GM21423 (cell line): ENCODE results near the gene WDR45.
A peak's percentile ranks its signal among the peaks of the same experiment; 100 is the strongest.

ENCODE experiments used
- ATAC-seq: cut with Tn5 transposase; IDR thresholded peaks from one replicate; pipeline ENCODE4 v1.9.1; 2021; ENCODE audit warnings: mild to moderate bottlenecking, moderate library complexity; ENCODE audit not compliant: unreplicated experiment

WDR45 gene

GRCh38 chrX:49075347-49075746, 4.3 kb downstream of the WDR45 start:
- no peak for ATAC-seq

DNA sequence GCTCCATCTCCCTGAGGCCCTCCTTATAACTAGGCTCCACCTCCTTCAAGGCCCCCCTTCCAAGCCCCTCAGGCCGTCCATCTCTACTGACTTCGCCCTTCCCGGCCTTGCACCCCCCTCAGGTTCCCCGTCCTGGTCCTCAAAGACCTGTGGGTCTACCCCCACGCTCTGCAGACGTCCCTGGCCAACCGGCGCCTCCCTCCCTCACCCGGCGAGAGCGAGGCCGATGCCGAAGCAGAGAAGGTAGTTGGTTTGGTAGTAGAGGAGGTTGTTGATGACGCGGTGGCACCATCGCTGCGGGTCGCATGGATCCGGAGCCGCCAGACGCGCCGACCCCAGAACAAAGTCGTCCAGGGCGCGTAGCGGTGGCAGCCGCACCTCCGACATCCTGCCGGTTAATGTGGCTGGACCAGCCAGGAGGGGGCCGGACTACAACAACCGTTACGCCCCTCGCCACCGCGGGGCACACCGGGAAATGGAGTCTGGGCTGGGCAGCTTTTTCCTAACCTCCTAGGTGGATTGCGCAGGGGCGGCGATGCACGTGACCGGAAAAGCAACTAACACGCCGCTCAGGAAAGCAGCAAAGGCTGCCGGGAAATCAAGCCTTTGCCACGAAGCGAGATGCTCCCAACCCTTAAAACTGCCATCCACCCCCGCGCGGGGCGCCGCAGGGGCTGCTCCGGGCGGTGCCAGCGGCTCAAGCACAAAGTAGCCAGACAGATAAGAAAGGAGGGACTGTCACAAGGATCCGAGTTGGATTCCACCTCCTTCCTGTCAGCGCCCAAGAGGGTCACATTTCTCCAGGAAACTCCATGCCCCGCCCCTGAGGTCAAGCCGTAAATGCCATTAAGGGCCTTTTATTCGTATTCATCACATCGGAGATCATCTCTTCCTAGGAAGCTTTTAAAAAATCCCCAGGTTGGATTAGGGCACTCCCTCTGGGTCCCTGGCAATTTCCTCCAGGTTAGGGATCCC, 5.8 kb downstream of the WDR45 start, which contains the start of gene PRAF2:
TSS of gene PRAF2 (minus strand) at position 402 of the 975 bp plus-strand sequence. CDS start at position 387, 15 bp downstream.
- peak; percentile 97 for ATAC-seq

DNA sequence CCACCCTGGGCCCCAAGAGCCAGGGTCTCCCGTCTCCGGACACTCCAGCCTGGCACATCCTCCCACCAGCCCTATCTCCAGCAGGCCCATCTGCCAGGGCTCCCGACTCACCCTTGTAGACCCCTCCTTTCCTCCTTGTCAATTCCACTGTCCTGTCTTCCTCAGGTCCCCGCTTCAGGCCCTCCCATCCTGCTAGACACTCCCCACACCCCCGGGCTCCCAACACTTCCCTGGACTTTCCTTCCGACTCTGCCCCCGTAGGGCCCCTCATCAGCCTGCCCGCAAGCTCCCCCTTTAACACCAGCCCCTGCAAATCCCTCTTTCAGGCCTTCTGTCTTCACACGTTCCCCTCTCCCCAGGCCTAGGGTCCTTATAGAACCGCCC, 7.0 kb downstream of the WDR45 start:
- no peak for ATAC-seq

DNA sequence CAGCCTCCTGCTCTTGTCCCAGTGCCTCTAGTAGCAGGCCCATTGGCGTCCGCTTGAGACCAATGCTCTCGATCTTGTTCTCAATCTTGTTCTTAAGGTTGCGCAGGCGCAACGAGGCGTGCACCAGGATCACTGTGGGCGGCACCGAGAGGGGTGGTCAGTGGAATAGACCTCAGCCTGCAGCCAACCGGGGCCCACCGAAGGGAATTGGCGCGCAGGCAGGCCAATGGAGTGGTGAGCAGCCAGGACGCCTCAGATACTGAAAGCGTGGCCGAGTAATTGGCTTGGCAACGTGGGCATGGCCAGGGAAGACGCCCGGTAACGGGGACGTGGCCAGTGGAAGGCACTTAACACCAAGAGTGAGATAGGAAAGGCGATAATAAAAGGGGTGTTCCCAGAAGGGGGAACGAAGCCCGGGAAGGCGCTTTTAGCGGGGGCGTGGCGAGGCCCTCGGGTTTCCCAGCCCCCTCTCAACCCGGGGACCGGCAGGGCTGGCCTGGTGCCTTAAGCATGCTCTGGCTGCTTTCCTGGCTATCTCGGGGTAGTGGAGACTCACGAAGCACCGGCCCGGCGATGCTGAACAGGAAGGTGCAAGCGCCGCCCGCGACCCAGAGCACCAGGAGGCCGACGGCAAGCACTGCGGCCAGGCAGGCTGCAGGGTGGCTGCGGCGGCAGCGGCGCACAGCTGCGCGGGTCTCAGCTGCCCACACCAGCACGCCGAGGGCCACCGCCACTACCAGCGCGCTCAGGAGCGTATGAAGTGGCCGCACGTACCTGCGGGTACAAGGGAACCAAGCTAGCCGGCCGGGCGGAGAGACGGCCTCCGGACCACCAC, 7.6 kb downstream of the WDR45 start:
- ATAC-seq: no peak

DNA sequence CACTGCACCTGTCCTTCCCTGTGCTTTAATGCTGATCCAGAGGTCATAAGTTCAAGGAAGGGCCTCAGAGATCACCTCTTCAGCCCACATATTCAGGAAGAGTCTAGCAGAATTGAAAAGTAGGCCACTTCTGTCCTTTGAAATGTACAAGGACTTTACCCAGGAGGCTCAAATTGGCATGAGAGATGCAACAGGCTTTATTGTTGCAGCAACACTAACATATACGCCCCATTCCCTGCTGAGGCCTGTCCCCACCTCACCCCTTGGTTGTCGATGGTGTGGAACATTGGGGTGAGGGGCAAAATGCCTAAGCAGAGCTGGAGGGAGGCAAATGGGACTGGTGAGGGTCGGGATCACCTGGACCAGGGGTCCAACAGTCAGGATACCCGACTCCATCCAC, 8.7 kb downstream of the WDR45 start:
- no peak for ATAC-seq

DNA sequence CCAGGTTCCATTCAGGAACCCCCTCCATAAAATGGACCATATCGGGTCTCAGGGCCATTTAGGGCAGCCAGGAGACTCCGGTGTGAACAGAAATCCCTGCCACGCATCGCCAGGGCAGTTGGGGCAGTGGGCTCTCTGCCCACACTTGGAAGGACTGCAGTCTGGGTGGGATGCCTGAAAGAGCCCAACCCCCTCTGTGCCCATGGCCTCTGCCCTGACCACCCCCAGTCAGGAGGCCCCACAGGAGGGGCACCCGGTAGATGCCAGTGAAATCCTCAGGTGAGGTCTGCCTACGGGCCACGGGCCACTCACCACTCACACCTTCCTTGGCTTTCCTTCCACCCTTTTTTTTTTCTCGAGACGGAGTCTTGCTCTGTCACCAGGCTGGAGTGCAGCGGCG, 10.6 kb downstream of the WDR45 start:
- no peak for ATAC-seq

- no peak for ATAC-seq
These were observed 12.2 kb downstream of the WDR45 start for GRCh38 chrX:49067285-49068120.

GRCh38 chrX:49066690-49067089, 13.0 kb downstream of the WDR45 start:
- no peak for ATAC-seq

DNA sequence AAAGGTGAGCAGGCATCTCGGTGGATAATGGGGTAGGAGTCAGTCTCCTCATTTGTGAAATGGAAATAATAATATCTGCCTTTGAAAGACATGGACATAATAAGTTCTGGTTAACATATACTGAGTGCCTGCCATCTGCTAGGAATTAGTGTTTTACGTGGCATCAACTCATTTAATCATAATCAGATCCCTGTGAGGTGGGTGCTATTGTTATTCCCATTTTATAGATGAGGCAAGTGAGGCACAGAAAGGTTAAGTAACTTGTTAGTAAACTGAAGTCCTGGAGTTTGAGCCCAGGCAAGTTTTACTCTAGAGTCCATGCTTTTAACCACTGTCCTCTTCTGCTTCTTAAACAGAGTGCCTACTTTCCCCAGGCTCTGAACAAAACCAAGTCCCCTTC, 13.4 kb downstream of the WDR45 start:
- ATAC-seq: no peak

DNA sequence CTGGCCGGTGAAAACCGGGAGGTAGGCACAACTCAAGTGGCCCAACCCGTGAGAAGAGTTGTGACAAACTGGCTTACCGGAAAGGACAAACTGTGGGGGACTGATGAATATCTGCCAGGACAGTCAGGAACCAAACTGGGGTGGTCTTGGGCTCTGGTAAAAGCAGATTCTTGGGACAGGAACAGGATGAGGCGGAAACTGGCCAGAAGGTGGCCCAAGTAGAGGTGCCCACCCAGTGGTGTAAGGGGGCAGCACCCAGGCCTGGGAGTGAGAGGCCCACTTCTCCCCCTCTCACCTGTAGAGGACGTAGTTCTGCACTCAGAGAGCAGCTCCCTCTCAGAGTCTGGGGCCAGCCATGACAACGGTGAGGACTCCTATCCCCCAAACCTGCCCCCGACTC, 15.0 kb downstream of the WDR45 start:
- ATAC-seq: no peak

- no peak for ATAC-seq
These were observed 15.4 kb downstream of the WDR45 start for GRCh38 chrX:49064303-49064702.

- no peak for ATAC-seq
These were observed 16.0 kb downstream of the WDR45 start for GRCh38 chrX:49063715-49064114.

GRCh38 chrX:49061916-49062315, 17.8 kb downstream of the WDR45 start:
- no peak for ATAC-seq

DNA sequence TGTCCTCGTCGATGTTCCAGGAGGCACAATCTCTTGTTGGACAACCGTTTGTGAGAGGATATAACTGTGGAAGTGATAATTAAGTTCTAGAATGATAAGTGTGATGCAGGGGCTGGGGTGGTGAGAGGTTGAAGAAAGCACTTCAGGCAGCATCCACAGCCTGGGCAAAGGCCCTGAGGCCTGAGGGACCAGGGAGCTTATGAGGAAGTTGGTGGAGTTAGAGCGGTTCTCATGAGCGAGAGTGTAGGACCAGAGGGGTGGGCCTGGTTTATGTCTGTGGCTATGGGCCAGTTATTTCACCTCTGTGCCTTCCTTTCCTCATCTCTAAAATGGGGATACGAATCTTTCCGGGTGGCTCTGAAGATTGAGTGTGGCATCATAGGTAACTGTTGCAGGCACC, 18.2 kb downstream of the WDR45 start:
- ATAC-seq: no peak

DNA sequence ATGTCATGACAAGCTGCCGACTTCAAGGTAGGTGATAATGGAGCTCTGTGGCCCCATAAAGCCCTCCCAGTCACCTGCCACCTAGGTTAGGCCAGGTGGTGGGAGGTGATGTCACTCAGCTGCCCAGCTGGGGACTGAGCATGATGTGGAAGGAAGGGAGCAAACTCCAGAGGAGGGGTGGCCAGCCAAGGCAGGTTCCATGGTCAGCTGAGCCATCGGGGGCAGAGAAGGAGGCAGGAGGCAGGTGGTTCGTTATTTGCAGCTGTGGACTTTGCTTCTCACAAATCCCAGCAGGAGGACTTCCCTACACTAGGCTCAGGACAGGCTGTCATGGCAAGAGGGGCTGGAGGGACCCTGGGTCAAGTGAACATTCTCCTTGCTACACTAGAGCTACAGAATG, 18.8 kb downstream of the WDR45 start:
- ATAC-seq: no peak

GRCh38 chrX:49059681-49060085, 20.0 kb downstream of the WDR45 start:
- ATAC-seq: no peak

GRCh38 chrX:49059201-49059600, 20.5 kb downstream of the WDR45 start:
- no peak for ATAC-seq

DNA sequence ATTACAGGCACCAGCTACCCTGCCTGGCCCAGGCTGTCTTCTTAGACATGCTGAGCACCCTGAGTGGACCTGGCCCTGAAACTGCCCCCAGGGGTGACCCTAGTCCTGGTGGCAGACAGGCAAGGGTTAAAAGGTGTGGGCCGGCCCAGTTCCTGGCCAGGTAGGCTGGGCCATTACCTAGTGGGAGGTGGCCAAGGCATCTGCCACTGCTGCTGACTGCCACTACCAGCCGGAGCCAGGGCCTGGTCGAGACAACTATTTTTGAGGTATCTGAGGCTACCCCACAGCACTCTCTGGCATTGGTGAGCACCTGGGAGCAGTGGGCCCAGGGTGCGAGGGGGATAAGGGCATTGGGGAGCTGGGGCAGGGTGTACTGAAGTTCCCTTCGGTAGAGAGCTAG, 20.9 kb downstream of the WDR45 start, which contains the start of gene CCDC120:
TSS of gene CCDC120 (plus strand) at position 206 of the 400 bp plus-strand sequence. CDS start 3,043 bp downstream, outside the sequence.
- ATAC-seq: no peak

- no peak for ATAC-seq
These were observed 25.5 kb downstream of the WDR45 start for GRCh38 chrX:49054073-49054762.
